Neural progenitor cell (in vitro differentiated cells): ENCODE results near the gene GAL3ST3. TPM values are rescaled to one million over a fixed set of nuclear protein-coding genes. Genes with fewer than 3 reads are reported as not detected.

Experiments used
- DNase-seq: peaks from one replicate; pipeline ENCODE4 v3.0.0-alpha.2; 2016; ENCODE audit warnings: low spot score
- H2AFZ ChIP-seq: fragments of 200-600 bp; sonication (generic); replicated peaks from 2 replicates; pipeline ENCODE4 v1.6.1; 2016; ENCODE audit warnings: antibody characterized with exemption
- H3F3A ChIP-seq: fragments of 200-600 bp; sonication (generic); 2 replicates; pipeline ENCODE4 v1.6.1; 2016; ENCODE audit warnings: antibody characterized with exemption, low read depth
- H3K27ac ChIP-seq: fragments of 200-600 bp; sonication (generic); 2 replicates; pipeline ENCODE4 v1.5.1; 2016; ENCODE audit warnings: mild to moderate bottlenecking
- H3K27me3 ChIP-seq: fragments of 200-600 bp; sonication (generic); 2 replicates; pipeline ENCODE4 v1.6.1; 2016; ENCODE audit warnings: mild to moderate bottlenecking, moderate library complexity
- H3K36me3 ChIP-seq: fragments of 200-600 bp; sonication (generic); 2 replicates; pipeline ENCODE4 v1.5.1; 2016
- H3K4me1 ChIP-seq: fragments of 200-600 bp; sonication (generic); 2 replicates; pipeline ENCODE4 v1.6.1; 2016; ENCODE audit warnings: mixed run types
- H3K4me2 ChIP-seq: fragments of 200-600 bp; sonication (generic); 2 replicates; pipeline ENCODE4 v1.6.1; 2016
- H3K4me3 ChIP-seq: fragments of 200-600 bp; sonication (generic); 2 replicates; pipeline ENCODE4 v1.5.1; 2016
- H3K79me2 ChIP-seq: fragments of 200-600 bp; sonication (generic); 2 replicates; pipeline ENCODE4 v1.6.1; 2016; ENCODE audit warnings: low read depth
- H3K9ac ChIP-seq: fragments of 200-600 bp; sonication (generic); 2 replicates; pipeline ENCODE4 v1.6.1; 2016
- H3K9me3 ChIP-seq: fragments of 200-600 bp; sonication (generic); 2 replicates; pipeline ENCODE4 v1.5.1; 2016; ENCODE audit warnings: low read depth
- H4K20me1 ChIP-seq: fragments of 200-600 bp; sonication (generic); 2 replicates; pipeline ENCODE4 v1.6.1; 2016; ENCODE audit warnings: low read depth
- H3K27ac Mint-ChIP-seq: 3 replicates; pipeline ENCODE4 v1.8.0; 2021; ENCODE audit warnings: mixed read lengths
- H3K27me3 Mint-ChIP-seq: 2 replicates; pipeline ENCODE4 v1.8.0; 2022; ENCODE audit warnings: low read depth, mild to moderate bottlenecking, inconsistent platforms, moderate library complexity, mixed read lengths; ENCODE audit not compliant: insufficient read depth
- H3K36me3 Mint-ChIP-seq: 3 replicates; pipeline ENCODE4 v1.8.0; 2021; ENCODE audit warnings: mixed read lengths
- H3K4me1 Mint-ChIP-seq: 3 replicates; pipeline ENCODE4 v1.8.0; 2021; ENCODE audit warnings: mixed read lengths
- H3K4me3 Mint-ChIP-seq: 3 replicates; pipeline ENCODE4 v1.8.0; 2021; ENCODE audit warnings: mild to moderate bottlenecking, moderate library complexity, mixed read lengths
- H3K9me3 Mint-ChIP-seq: 3 replicates; pipeline ENCODE4 v1.8.0; 2020; ENCODE audit warnings: mixed read lengths
- CTCF ChIP-seq: fragments of 200-600 bp; sonication (generic); IDR thresholded peaks from 2 replicates; pipeline ENCODE4 v1.5.1; 2017; ENCODE audit warnings: antibody characterized with exemption, mild to moderate bottlenecking
- EZH2 ChIP-seq: fragments of 200-600 bp; sonication (generic); IDR thresholded peaks from 2 replicates; pipeline ENCODE4 v1.6.1; 2017; ENCODE audit warnings: antibody characterized with exemption, mild to moderate bottlenecking, moderate library complexity
- EZH2phosphoT487 ChIP-seq: fragments of 200-600 bp; sonication (generic); IDR thresholded peaks from 2 replicates; pipeline ENCODE4 v1.6.1; 2017; ENCODE audit warnings: antibody characterized with exemption
- total RNA-seq: library from RNA; depleted of rRNA; stranded (reverse); fragments of >200 nt; gene quantifications from 2 replicates; pipeline ENCODE4 v1.2.3, GENCODE V29; 2015; ENCODE audit warnings: low replicate concordance

Gene GAL3ST3
- total RNA-seq, 1 donor from 2014 or later, result 8.5 TPM

GRCh38 chr11:66017321-66017720, 31.6 kb downstream of the GAL3ST3 start:
- Mint-ChIP-seq H3K9me3 (no peaks in the 10 kb centered on the region), H3K27me3 (peaks cover 15% of the 10 kb centered on the region), H3K27ac (no peak overlapping the region), H3K36me3 (no peaks in the 10 kb centered on the region), H3K4me1 (no peaks in the 10 kb centered on the region), H3K4me3 (no peak overlapping the region)
- Histone ChIP-seq H4K20me1 (no peaks in the 10 kb centered on the region), H3K79me2 (no peaks in the 10 kb centered on the region), H3K9me3 (no peaks in the 10 kb centered on the region), H3K27ac (no peak overlapping the region), H2AFZ (no peak overlapping the region), H3K9ac (no peak overlapping the region), H3K27me3 (peaks cover 21% of the 10 kb centered on the region), H3K4me3 (no peak overlapping the region), H3K4me2 (no peak overlapping the region), H3F3A (no peaks in the 10 kb centered on the region), H3K36me3 (no peaks in the 10 kb centered on the region), H3K4me1 (no peaks in the 10 kb centered on the region)
- TF ChIP-seq EZH2phosphoT487 (no peak), CTCF (no peak), EZH2 (no peak)
- no peak for DNase-seq

GRCh38 chr11:66016793-66017177, 32.2 kb downstream of the GAL3ST3 start:
- Histone ChIP-seq H3K79me2 (no peaks in the 10 kb centered on the region), H3K9me3 (no peaks in the 10 kb centered on the region), H3K9ac (no peak overlapping the region), H3K27ac (no peak overlapping the region), H3F3A (no peaks in the 10 kb centered on the region), H3K36me3 (no peaks in the 10 kb centered on the region), H3K4me2 (no peak overlapping the region), H3K4me3 (no peak overlapping the region), H2AFZ (no peak overlapping the region), H4K20me1 (no peaks in the 10 kb centered on the region), H3K27me3 (peaks cover 21% of the 10 kb centered on the region), H3K4me1 (no peaks in the 10 kb centered on the region)
- no peaks in the 10 kb centered on the region for H3K9me3 Mint-ChIP-seq
- peaks cover 16% of the 10 kb centered on the region for H3K27me3 Mint-ChIP-seq
- no peak for TF ChIP-seq EZH2
- no peak for TF ChIP-seq CTCF
- TF ChIP-seq EZH2phosphoT487, result no peak
- no peaks in the 10 kb centered on the region for H3K36me3 Mint-ChIP-seq
- H3K4me3 Mint-ChIP-seq, result no peak overlapping the region
- H3K4me1 Mint-ChIP-seq, result no peaks in the 10 kb centered on the region
- DNase-seq, result no peak
- no peak overlapping the region for H3K27ac Mint-ChIP-seq

GRCh38 chr11:66015936-66016792, 32.8 kb downstream of the GAL3ST3 start:
- Histone ChIP-seq H3K9ac (no peak overlapping the region), H2AFZ (no peak overlapping the region), H3K36me3 (no peaks in the 10 kb centered on the region), H3K4me2 (no peak overlapping the region), H3K4me3 (no peak overlapping the region), H3K9me3 (no peaks in the 10 kb centered on the region), H3K27me3 (peaks cover 21% of the 10 kb centered on the region), H3K79me2 (no peaks in the 10 kb centered on the region), H3K4me1 (no peaks in the 10 kb centered on the region), H3K27ac (no peak overlapping the region), H3F3A (no peaks in the 10 kb centered on the region), H4K20me1 (no peaks in the 10 kb centered on the region)
- Mint-ChIP-seq H3K27me3 (peaks cover 15% of the 10 kb centered on the region), H3K4me1 (no peaks in the 10 kb centered on the region), H3K36me3 (no peaks in the 10 kb centered on the region), H3K4me3 (no peak overlapping the region), H3K9me3 (no peaks in the 10 kb centered on the region), H3K27ac (no peak overlapping the region)
- DNase-seq, result no peak
- TF ChIP-seq EZH2 (no peak), EZH2phosphoT487 (no peak), CTCF (no peak)
